Caco-2 (cell line): Measurements from ENCODE around the gene IFITM10. TPM values are rescaled to one million over a fixed set of nuclear protein-coding genes. Genes with fewer than 3 reads are reported as not detected.

Experiments
- BruUV-seq: library from RNA; stranded (reverse); fragments of 400-500 nt; replicated peaks from 2 replicates; lab custom pipeline; 2021; lab: Mats Ljungman, UMichigan
- CTCF ChIA-PET: fragments of 300-600 bp; sonication (Branson Sonifier 250); formaldehyde crosslinking; loops from one replicate; lab custom pipeline; 2022; ENCODE audit warnings: antibody characterized with exemption; lab: Charles Lee
- POLR2A ChIA-PET: fragments of 300-600 bp; sonication (Branson Sonifier 250); formaldehyde crosslinking; loops from one replicate; lab custom pipeline; 2022; ENCODE audit warnings: antibody characterized with exemption; lab: Charles Lee
- DNase-seq, 2 experiments: peaks; one replicate each; pipeline versions ENCODE4 v3.0.0 to v3.0.0-alpha.2; 2020 to 2022
- H3K27me3 ChIP-seq: replicated peaks from 2 replicates; pipeline ENCODE4 v1.6.0; 2011; ENCODE audit warnings: low read length; ENCODE audit not compliant: control insufficient read depth, insufficient read depth
- H3K36me3 ChIP-seq: 2 replicates; pipeline ENCODE4 v1.5.1; 2011; ENCODE audit warnings: low read length; ENCODE audit not compliant: control insufficient read depth, insufficient read depth
- H3K4me1 ChIP-seq: fragments of 250-450 bp; sonication (Bioruptor Pico); 2 replicates; pipeline ENCODE4 v1.5.1; 2020; ENCODE audit warnings: mild to moderate bottlenecking
- H3K4me3 ChIP-seq: 2 replicates; pipeline ENCODE4 v1.5.1; 2011; ENCODE audit warnings: low read depth, mild to moderate bottlenecking, control low read depth, low read length
- H3K9me3 ChIP-seq: fragments of 250-450 bp; sonication (Bioruptor Pico); 2 replicates; pipeline ENCODE4 v1.5.1; 2020; ENCODE audit warnings: mild to moderate bottlenecking, moderate library complexity
- H3K27ac Mint-ChIP-seq: one replicate; pipeline ENCODE4 v1.8.0; 2022; ENCODE audit warnings: mixed read lengths; ENCODE audit not compliant: unreplicated experiment
- H3K27me3 Mint-ChIP-seq: one replicate; pipeline ENCODE4 v1.8.0; 2022; ENCODE audit warnings: mixed read lengths; ENCODE audit not compliant: insufficient read depth, unreplicated experiment
- H3K36me3 Mint-ChIP-seq: one replicate; pipeline ENCODE4 v1.8.0; 2022; ENCODE audit warnings: mild to moderate bottlenecking, mixed read lengths; ENCODE audit not compliant: insufficient read depth, unreplicated experiment
- H3K4me1 Mint-ChIP-seq: one replicate; pipeline ENCODE4 v1.8.0; 2022; ENCODE audit warnings: low read depth, mixed read lengths; ENCODE audit not compliant: unreplicated experiment
- H3K4me3 Mint-ChIP-seq: one replicate; pipeline ENCODE4 v1.8.0; 2022; ENCODE audit warnings: mild to moderate bottlenecking, moderate library complexity, mixed read lengths; ENCODE audit not compliant: unreplicated experiment
- H3K9me3 Mint-ChIP-seq: one replicate; pipeline ENCODE4 v1.8.0; 2022; ENCODE audit warnings: mixed read lengths; ENCODE audit not compliant: unreplicated experiment
- CTCF ChIP-seq, 2 experiments: fragments of 200-600 bp in 1 of 2; IDR thresholded peaks; 1 replicate in 1 of 2; 2 replicates in 1 of 2; pipeline versions ENCODE4 v1.5.1 to v1.8.0; 2011 to 2022; ENCODE audit warnings: antibody characterized with exemption in 1 of 2, control low read depth in 1 of 2, inconsistent platforms in 1 of 2, low read depth in 1 of 2, low read length in 1 of 2, mild to moderate bottlenecking in 1 of 2, moderate library complexity in 1 of 2; ENCODE audit not compliant: insufficient read depth in 1 of 2, severe bottlenecking in 1 of 2, unreplicated experiment in 1 of 2
- intact Hi-C: fragments of 100-400 bp; cut with micrococcal nuclease; formaldehyde crosslinking; loops from one replicate; pipeline ENCODE4 v1.10.0; 2022; ENCODE audit not compliant: unreplicated experiment
- total RNA-seq: library from RNA; stranded (reverse); gene quantifications from 2 replicates; pipeline ENCODE4 v1.2.3, GENCODE V29; 2022

IFITM10 gene
- total RNA-seq, 1 experiment from 2014 or later, result 2.7 TPM

GRCh38 chr11:1753929-1754305 is 3.5 kb upstream of the IFITM10 start:
- CTCF ChIA-PET, result no interaction called here
- H3K4me3 ChIP-seq, result no peak overlapping the region
- no peaks in the 10 kb centered on the region for H3K9me3 ChIP-seq
- H3K27me3 Mint-ChIP-seq, result peaks cover 11% of the 10 kb centered on the region
- no peak for DNase-seq
- H3K36me3 ChIP-seq, result peaks cover 1% of the 10 kb centered on the region
- H3K4me1 Mint-ChIP-seq, result no peaks in the 10 kb centered on the region
- 0 out of 2 replicates have a peak, but pooled peaks cover 3% of the 10 kb centered on the region for H3K4me1 ChIP-seq
- no TSS peak for BruUV-seq
- no peak for TF ChIP-seq CTCF (IDR thresholded peaks at IDR 0.05; ENCODE audit: insufficient read depth in 1 of 2, low read depth in 1 of 2, low read length in 1 of 2, severe bottlenecking in 1 of 2, unreplicated experiment in 1 of 2)
- no peak overlapping the region for H3K27ac Mint-ChIP-seq
- H3K9me3 Mint-ChIP-seq, result no peaks in the 10 kb centered on the region
- H3K36me3 Mint-ChIP-seq, result peaks cover 52% of the 10 kb centered on the region
- no peaks in the 10 kb centered on the region for H3K27me3 ChIP-seq
- POLR2A ChIA-PET, result no interaction called here
- intact Hi-C loops, result no loop called here
- no peak overlapping the region for H3K4me3 Mint-ChIP-seq

- ChIA-PET POLR2A (no interaction called here), CTCF (no interaction called here)
- H3K4me3 ChIP-seq, result no peak overlapping the region
- TF ChIP-seq CTCF (IDR thresholded peaks at IDR 0.05; ENCODE audit: insufficient read depth in 1 of 2, low read depth in 1 of 2, low read length in 1 of 2, severe bottlenecking in 1 of 2, unreplicated experiment in 1 of 2), result no peak
- intact Hi-C loops, result no loop called here
- H3K27ac Mint-ChIP-seq, result no peak overlapping the region
- H3K27me3 ChIP-seq, result no peaks in the 10 kb centered on the region
- H3K36me3 Mint-ChIP-seq, result peaks cover 54% of the 10 kb centered on the region
- H3K4me3 Mint-ChIP-seq, result no peak overlapping the region
- no peaks in the 10 kb centered on the region for H3K9me3 Mint-ChIP-seq
- H3K4me1 ChIP-seq, result 0 out of 2 replicates have a peak, but pooled peaks cover 6% of the 10 kb centered on the region
- DNase-seq, result no peak
- no peaks in the 10 kb centered on the region for H3K9me3 ChIP-seq
- peaks cover 1% of the 10 kb centered on the region for H3K36me3 ChIP-seq
- no peaks in the 10 kb centered on the region for H3K4me1 Mint-ChIP-seq
- peaks cover 11% of the 10 kb centered on the region for H3K27me3 Mint-ChIP-seq
- no TSS peak for BruUV-seq
Observed at GRCh38 chr11:1753229-1753928, 3.0 kb upstream of the IFITM10 start.

- no peak for TF ChIP-seq CTCF (IDR thresholded peaks at IDR 0.05; ENCODE audit: insufficient read depth in 1 of 2, low read depth in 1 of 2, low read length in 1 of 2, severe bottlenecking in 1 of 2, unreplicated experiment in 1 of 2)
- no peaks in the 10 kb centered on the region for H3K9me3 Mint-ChIP-seq
- no peaks in the 10 kb centered on the region for H3K4me1 Mint-ChIP-seq
- H3K4me3 ChIP-seq, result no peak overlapping the region
- H3K27me3 ChIP-seq, result no peaks in the 10 kb centered on the region
- ChIA-PET CTCF (no interaction called here), POLR2A (no interaction called here)
- no peak for DNase-seq
- 0 out of 2 replicates have a peak, but pooled peaks cover 6% of the 10 kb centered on the region for H3K4me1 ChIP-seq
- intact Hi-C loops, result no loop called here
- H3K4me3 Mint-ChIP-seq, result no peak overlapping the region
- H3K27ac Mint-ChIP-seq, result no peak overlapping the region
- TSS peak; percentile 95 for BruUV-seq
- peaks cover 1% of the 10 kb centered on the region for H3K36me3 ChIP-seq
- H3K9me3 ChIP-seq, result no peaks in the 10 kb centered on the region
- peaks cover 51% of the 10 kb centered on the region for H3K36me3 Mint-ChIP-seq
- H3K27me3 Mint-ChIP-seq, result peaks cover 11% of the 10 kb centered on the region
Observed at GRCh38 chr11:1752907-1753228, 2.5 kb upstream of the IFITM10 start.
